Measurements from ENCODE around the gene NXPH3.

The NXPH3 gene

GRCh38 chr17:49616086-49616485, 40.4 kb downstream of the NXPH3 start:
- DNase-seq (ENCODE audit: low spot score) = no peak
- TF ChIP-seq, protein P1, sequence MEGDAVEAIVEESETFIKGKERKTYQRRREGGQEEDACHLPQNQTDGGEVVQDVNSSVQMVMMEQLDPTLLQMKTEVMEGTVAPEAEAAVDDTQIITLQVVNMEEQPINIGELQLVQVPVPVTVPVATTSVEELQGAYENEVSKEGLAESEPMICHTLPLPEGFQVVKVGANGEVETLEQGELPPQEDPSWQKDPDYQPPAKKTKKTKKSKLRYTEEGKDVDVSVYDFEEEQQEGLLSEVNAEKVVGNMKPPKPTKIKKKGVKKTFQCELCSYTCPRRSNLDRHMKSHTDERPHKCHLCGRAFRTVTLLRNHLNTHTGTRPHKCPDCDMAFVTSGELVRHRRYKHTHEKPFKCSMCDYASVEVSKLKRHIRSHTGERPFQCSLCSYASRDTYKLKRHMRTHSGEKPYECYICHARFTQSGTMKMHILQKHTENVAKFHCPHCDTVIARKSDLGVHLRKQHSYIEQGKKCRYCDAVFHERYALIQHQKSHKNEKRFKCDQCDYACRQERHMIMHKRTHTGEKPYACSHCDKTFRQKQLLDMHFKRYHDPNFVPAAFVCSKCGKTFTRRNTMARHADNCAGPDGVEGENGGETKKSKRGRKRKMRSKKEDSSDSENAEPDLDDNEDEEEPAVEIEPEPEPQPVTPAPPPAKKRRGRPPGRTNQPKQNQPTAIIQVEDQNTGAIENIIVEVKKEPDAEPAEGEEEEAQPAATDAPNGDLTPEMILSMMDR (IDR thresholded peaks at IDR 0.05; ENCODE audit: borderline replicate concordance, control extremely low read depth, extremely low read depth, insufficient read depth, missing control alignments) = no peak
- in situ Hi-C loops (cut with MboI; ENCODE audit: low sequenced_read_pairs, unreplicated experiment) = no loop called here

- TF ChIP-seq, protein P1 (IDR thresholded peaks at IDR 0.05; ENCODE audit: borderline replicate concordance, control extremely low read depth, extremely low read depth, insufficient read depth, missing control alignments) = no peak
- in situ Hi-C loops (cut with MboI; ENCODE audit: low sequenced_read_pairs, unreplicated experiment) = no loop called here
- no peak for DNase-seq (ENCODE audit: low spot score)
Observed at GRCh38 chr17:49616601-49617131, 41.0 kb downstream of the NXPH3 start.

GRCh38 chr17:49618028-49618611, 42.4 kb downstream of the NXPH3 start:
- TF ChIP-seq, protein P1 (IDR thresholded peaks at IDR 0.05; ENCODE audit: borderline replicate concordance, control extremely low read depth, extremely low read depth, insufficient read depth, missing control alignments) = no peak
- DNase-seq (ENCODE audit: low spot score) = no peak
- in situ Hi-C loops (cut with MboI; ENCODE audit: low sequenced_read_pairs, unreplicated experiment) = no loop called here

- TF ChIP-seq, protein P1 (IDR thresholded peaks at IDR 0.05; ENCODE audit: borderline replicate concordance, control extremely low read depth, extremely low read depth, insufficient read depth, missing control alignments) = no peak
- in situ Hi-C loops (cut with MboI; ENCODE audit: low sequenced_read_pairs, unreplicated experiment) = no loop called here
- DNase-seq (ENCODE audit: low spot score) = no peak
Observed at GRCh38 chr17:49621420-49621819, 45.7 kb downstream of the NXPH3 start.

- in situ Hi-C loops (cut with MboI; ENCODE audit: low sequenced_read_pairs, unreplicated experiment) = no loop called here
- TF ChIP-seq, protein P1 (IDR thresholded peaks at IDR 0.05; ENCODE audit: borderline replicate concordance, control extremely low read depth, extremely low read depth, insufficient read depth, missing control alignments) = no peak
Observed at GRCh38 chr17:49621946-49622529, 46.4 kb downstream of the NXPH3 start.

GRCh38 chr17:49624896-49625295, 49.2 kb downstream of the NXPH3 start:
- DNase-seq (ENCODE audit: low spot score) = no peak
- TF ChIP-seq, protein P1 (IDR thresholded peaks at IDR 0.05; ENCODE audit: borderline replicate concordance, control extremely low read depth, extremely low read depth, insufficient read depth, missing control alignments) = no peak
- in situ Hi-C loops (cut with MboI; ENCODE audit: low sequenced_read_pairs, unreplicated experiment) = no loop called here

More at GRCh38 chr17:49621946-49622529, 46.4 kb downstream of the NXPH3 start:
- DNase-seq (ENCODE audit: low spot score) = no peak
